Testis (tissue), 3 donors: ENCODE measurements around the gene ARID1A. TPM values are rescaled to one million over a fixed set of nuclear protein-coding genes. Genes with fewer than 3 reads are reported as not detected.

Experiments
- DNase-seq: peaks from one replicate; pipeline ENCODE4 v3.0.0-alpha.2; 2019
- H3K27ac ChIP-seq, 2 donors: fragments of 200-600 bp; sonication (generic); one replicate each; pipeline ENCODE4 v1.5.1; 2019
- H3K27me3 ChIP-seq: fragments of 200-600 bp; sonication (generic); one replicate; pipeline ENCODE4 v1.5.1; 2019
- H3K36me3 ChIP-seq: fragments of 200-600 bp; sonication (generic); one replicate; pipeline ENCODE4 v1.5.1; 2017; ENCODE audit warnings: low read depth; ENCODE audit errors: missing control alignments
- H3K4me1 ChIP-seq: fragments of 200-600 bp; sonication (generic); one replicate; pipeline ENCODE4 v1.5.1; 2019
- H3K4me3 ChIP-seq, 2 donors: fragments of 200-600 bp; sonication (generic); one replicate each; pipeline ENCODE4 v1.5.1; 2017 to 2019
- H3K9me3 ChIP-seq: fragments of 200-600 bp; sonication (generic); one replicate; pipeline ENCODE4 v1.5.1; 2017
- CTCF ChIP-seq, 3 experiments: fragments of 450-650 bp in 2 of 3; fragments of 200-600 bp in 1 of 3; sonication (generic) in 1 of 3; IDR thresholded peaks; one replicate each; pipeline ENCODE4 v1.5.1; 2016 to 2019; ENCODE audit warnings: antibody characterized with exemption in 3 of 3, mild to moderate bottlenecking in 2 of 3, moderate library complexity in 1 of 3
- POLR2A ChIP-seq: fragments of 450-650 bp; IDR thresholded peaks from one replicate; pipeline ENCODE4 v1.6.1; 2017; ENCODE audit warnings: antibody characterized with exemption, mild to moderate bottlenecking, moderate library complexity
- WGBS, 2 donors: methylation state at CpG; one replicate each; pipeline ENCODE4 v1.1.5; 2018; 5-methylcytosine and 5-hydroxymethylcytosine counted together
- intact Hi-C: fragments of 100-400 bp; cut with DNase I; formaldehyde crosslinking; loops from one replicate; pipeline ENCODE4 v1.15.1; 2023; ENCODE audit warnings: low total_unique reads
- polyA plus RNA-seq: library from polyadenylated mRNA; stranded (reverse); fragments of 350-450 nt; fragmentation: Illumina TruSeq; extraction: RNeasy Lipid Tissue Mini Kit (QIAGEN cat#74804); gene quantifications from one replicate; pipeline ENCODE4 v1.2.3, GENCODE V29; 2014; ENCODE audit warnings: low read depth, low replicate concordance; ENCODE audit not compliant: insufficient read depth
- total RNA-seq, 2 donors: library from RNA; depleted of rRNA; stranded (reverse); fragments of >200 nt; gene quantifications; one replicate each; pipeline ENCODE4 v1.2.3, GENCODE V29; 2016

Gene ARID1A
- total and polyA plus RNA-seq, 3 donors from 2014 or later: 53.7 to 119 (median 106) TPM

GRCh38 chr1:26743426-26744059 is 47.7 kb downstream of the ARID1A start:
- no peak overlapping the region for H3K4me3 ChIP-seq
- no peaks in the 10 kb centered on the region for H3K27me3 ChIP-seq
- H3K9me3 ChIP-seq: no peaks in the 10 kb centered on the region
- DNase-seq: no peak
- intact Hi-C loops: no loop called here
- H3K27ac ChIP-seq: peak overlapping the region in 1 of 2 donors; percentile 75
- peaks cover 16% of the 10 kb centered on the region for H3K4me1 ChIP-seq
- no peak for TF ChIP-seq POLR2A
- no peak for TF ChIP-seq CTCF (IDR thresholded peaks at IDR 0.05)
- no peaks in the 10 kb centered on the region for H3K36me3 ChIP-seq
- WGBS, 2 donors: 83 to 87% methylated on average over 8 of the region's 8 CpGs

GRCh38 chr1:26744075-26744959 is 48.5 kb downstream of the ARID1A start:
- Histone ChIP-seq H3K4me1 (peaks cover 17% of the 10 kb centered on the region), H3K36me3 (no peaks in the 10 kb centered on the region), H3K27ac (peak overlapping the region in 1 of 2 donors; percentile 75)

GRCh38 chr1:26745191-26745590 is 49.4 kb downstream of the ARID1A start:
- Histone ChIP-seq H3K4me1 (peaks cover 25% of the 10 kb centered on the region), H3K9me3 (no peaks in the 10 kb centered on the region), H3K27ac (peak overlapping the region in 1 of 2 donors; percentile 75), H3K36me3 (no peaks in the 10 kb centered on the region), H3K27me3 (no peaks in the 10 kb centered on the region), H3K4me3 (no peak overlapping the region)
- no peak for DNase-seq
- TF ChIP-seq CTCF (IDR thresholded peaks at IDR 0.05): no peak
- no peak for TF ChIP-seq POLR2A
- intact Hi-C loops: no loop called here
- 55 to 72% methylated on average over 5 of the region's 5 CpGs for WGBS, 2 donors

More at GRCh38 chr1:26744075-26744959, 48.5 kb downstream of the ARID1A start:
- WGBS, 2 donors: 58 to 69% methylated on average over 8 of the region's 8 CpGs
- TF ChIP-seq CTCF (IDR thresholded peaks at IDR 0.05) (no peak), POLR2A (no peak)
- H3K9me3 ChIP-seq: no peaks in the 10 kb centered on the region
- DNase-seq: peak; percentile 61
- H3K27me3 ChIP-seq: no peaks in the 10 kb centered on the region
- H3K4me3 ChIP-seq: no peak overlapping the region
- intact Hi-C loops: no loop called here

- Histone ChIP-seq H3K4me1 (peaks cover 27% of the 10 kb centered on the region), H3K36me3 (no peaks in the 10 kb centered on the region), H3K9me3 (no peaks in the 10 kb centered on the region), H3K27me3 (no peaks in the 10 kb centered on the region), H3K4me3 (no peak overlapping the region), H3K27ac (peak overlapping the region in 1 of 2 donors; percentile 28)
- intact Hi-C loops: no loop called here
- WGBS, 2 donors: 91 to 95% methylated on average over 5 of the region's 5 CpGs
- TF ChIP-seq CTCF (IDR thresholded peaks at IDR 0.05) (no peak), POLR2A (no peak)
- DNase-seq: no peak
These were observed 51.2 kb downstream of the ARID1A start for GRCh38 chr1:26747048-26747447.
